DMS 273 (cell line): ENCODE measurements around the gene MSRB1.
"Not testable (repeated sequence)": the region's sequence is repeated elsewhere in the genome, so short reads cannot be mapped to it uniquely, and the experiment has no call there.

Experiments
- DNase-seq: peaks from one replicate; lab custom pipeline; 2025; ENCODE audit not compliant: unreplicated experiment; lab: John Stamatoyannopoulos, UW

Gene MSRB1

GRCh38 chr16:1941162-1942046, 1.6 kb downstream of the MSRB1 start:
- no peak for DNase-seq

GRCh38 chr16:1940273-1941161, 2.5 kb downstream of the MSRB1 start:
- DNase-seq: no peak

DNA sequence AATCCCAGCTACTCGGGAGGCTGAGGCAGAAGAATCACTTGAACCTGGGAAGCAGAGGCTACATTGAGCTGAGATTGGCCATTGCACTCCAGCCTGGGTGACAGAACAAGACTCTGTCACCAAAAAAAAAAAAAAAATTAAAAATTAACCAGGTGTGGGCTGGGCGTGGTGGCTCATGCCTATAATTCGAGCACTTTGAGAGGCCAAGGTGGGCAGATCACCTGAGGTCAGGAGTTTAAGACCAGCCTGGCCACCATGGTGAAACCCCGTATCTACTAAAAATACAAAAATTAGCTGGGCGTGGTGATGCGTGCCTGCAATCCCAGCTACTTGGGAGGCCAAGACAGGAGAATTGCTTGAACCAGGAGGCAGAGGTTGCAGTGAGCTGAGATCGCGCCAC, 3.2 kb downstream of the MSRB1 start:
- DNase-seq: not testable (repeated sequence)

GRCh38 chr16:1938910-1939309, 4.1 kb downstream of the MSRB1 start:
- no peak for DNase-seq

GRCh38 chr16:1938316-1938715, 4.7 kb downstream of the MSRB1 start:
- DNase-seq: no peak

GRCh38 chr16:1936945-1937479, 6.0 kb downstream of the MSRB1 start:
- DNase-seq: no peak

DNA sequence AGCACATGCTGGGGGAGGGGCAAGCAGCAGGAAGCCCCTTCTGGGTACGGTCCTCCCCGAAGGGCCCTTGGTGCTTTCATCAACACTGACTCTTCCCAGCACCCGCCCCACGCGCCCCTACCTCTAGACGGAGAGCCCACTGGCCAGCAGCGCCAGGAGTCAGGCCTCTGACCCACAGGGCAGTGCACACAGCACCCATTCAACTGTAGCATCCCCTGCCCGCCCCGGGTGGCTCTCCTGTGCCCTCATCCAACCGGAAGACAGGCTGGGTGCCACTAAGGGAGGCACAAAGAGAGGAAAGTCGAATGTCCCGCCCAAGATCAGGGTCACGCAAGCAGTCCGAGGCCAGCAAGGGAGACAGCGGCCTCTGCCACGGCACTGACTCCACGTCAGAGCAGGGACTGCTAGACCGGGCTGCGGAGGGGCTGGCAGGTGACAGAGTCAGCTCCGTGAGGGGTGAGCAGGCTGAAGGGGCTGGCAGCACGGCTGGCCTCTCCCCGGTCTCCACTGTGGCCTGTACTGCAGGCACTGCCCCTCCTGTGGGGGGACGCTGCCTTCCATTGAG, 9.8 kb downstream of the MSRB1 start:
- no peak for DNase-seq

GRCh38 chr16:1932050-1933028, 10.7 kb downstream of the MSRB1 start:
- peak; percentile 80 for DNase-seq

- no peak for DNase-seq
These were observed 12.7 kb downstream of the MSRB1 start for GRCh38 chr16:1930338-1930720.

- DNase-seq: peak; percentile 95
These were observed 13.2 kb downstream of the MSRB1 start for GRCh38 chr16:1929578-1930337.

GRCh38 chr16:1929105-1929504, 13.9 kb downstream of the MSRB1 start:
- peak; percentile 56 for DNase-seq

DNA sequence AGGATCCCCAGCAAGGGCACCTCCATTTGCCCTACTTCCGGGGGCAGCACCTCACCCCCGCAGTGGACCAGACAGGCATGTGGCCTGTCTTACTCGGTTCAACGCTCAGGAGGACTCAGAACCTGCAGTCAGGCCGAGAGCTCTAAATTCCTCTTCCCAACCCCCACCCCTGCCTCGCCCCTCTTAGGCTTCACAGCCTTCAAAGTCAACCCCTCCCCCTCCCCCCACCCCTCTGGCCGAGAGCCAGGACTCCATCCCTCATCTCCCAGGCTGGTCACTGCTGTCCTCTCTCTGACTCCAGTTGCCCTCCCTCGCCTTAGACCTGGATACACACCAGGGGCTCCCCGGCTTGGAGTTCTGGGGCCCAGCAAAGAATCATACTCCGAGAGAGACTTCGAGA, 16.7 kb downstream of the MSRB1 start:
- no peak for DNase-seq

GRCh38 chr16:1924095-1924494, 18.9 kb downstream of the MSRB1 start:
- no peak for DNase-seq

GRCh38 chr16:1923299-1924034, 19.5 kb downstream of the MSRB1 start:
- peak; percentile 92 for DNase-seq

DNA sequence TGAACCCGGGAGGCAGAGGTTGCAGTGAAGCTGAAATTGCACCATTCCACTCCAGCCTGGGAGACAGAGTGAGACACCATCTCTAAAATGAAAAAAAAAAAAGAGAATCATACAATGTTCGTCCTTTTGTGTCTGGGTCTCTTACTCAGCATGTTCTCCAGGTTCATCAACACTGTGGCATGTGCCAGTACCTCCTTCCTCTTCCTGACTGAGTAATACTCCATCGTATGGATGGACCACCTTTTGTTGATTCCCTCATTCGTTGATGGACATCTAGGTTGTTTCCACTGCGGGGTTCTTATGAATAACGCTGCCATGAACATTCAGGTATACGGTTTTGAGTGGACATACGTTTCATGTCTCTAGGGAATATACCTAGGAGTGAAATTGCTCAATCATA, 20.6 kb downstream of the MSRB1 start:
- DNase-seq: no peak

DNA sequence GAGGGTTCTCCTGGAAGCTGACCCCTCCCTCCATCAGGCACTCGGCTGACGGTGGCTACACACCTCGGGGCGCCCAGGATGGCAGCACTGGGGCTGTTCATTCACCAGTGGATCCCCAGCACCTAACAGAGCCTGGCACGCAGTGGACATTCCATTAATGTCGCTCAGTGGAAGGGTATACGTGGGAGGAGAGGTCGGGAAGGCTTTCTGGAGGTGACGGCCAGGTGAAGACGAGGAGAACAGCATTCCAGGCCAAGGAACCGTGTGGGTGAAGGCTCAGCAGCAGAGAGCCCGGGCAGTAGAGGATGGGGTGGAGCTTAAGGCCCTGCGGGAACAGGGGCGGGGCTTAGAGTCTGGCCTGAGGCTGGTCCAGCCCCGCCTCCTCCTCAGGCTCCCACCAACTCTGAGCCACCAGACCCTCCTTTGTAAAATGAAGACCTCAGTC, 22.2 kb downstream of the MSRB1 start:
- DNase-seq: peak; percentile 71

DNA sequence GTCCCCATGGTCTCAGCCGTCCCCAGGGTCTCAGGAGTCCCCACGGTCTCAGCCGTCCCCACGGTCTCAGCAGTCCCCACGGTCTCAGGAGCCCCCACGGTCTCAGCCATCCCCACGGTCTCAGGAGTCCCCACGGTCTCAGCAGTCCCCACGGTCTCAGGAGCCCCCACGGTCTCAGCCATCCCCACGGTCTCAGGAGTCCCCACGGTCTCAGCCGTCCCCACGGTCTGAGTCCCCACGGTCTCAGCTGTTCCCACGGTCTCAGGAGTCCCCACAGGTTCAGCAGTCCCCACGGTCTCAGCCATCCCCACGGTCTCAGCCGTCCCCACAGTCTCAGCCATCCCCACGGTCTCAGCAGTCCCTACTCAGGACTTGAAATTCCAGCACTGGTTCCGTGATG, 22.9 kb downstream of the MSRB1 start:
- DNase-seq: not testable (repeated sequence)

GRCh38 chr16:1919327-1919998, 23.5 kb downstream of the MSRB1 start:
- peak; percentile 67 for DNase-seq
